Mesenchymal stem cell (in vitro differentiated cells and primary cell): ENCODE results near the gene DESI1.

ENCODE experiments used
- DNase-seq: peaks from one replicate; pipeline ENCODE4 v3.0.0-alpha.2; 2013
- H2AFZ ChIP-seq: one replicate; pipeline ENCODE4 v1.6.1; 2013; ENCODE audit warnings: low read depth, mild to moderate bottlenecking, control low read depth, inconsistent platforms, low read length, moderate library complexity
- H2AK5ac ChIP-seq: 2 replicates; pipeline ENCODE4 v1.6.1; 2013; ENCODE audit warnings: low read length, moderate library complexity, mild to moderate bottlenecking, inconsistent platforms; ENCODE audit not compliant: severe bottlenecking
- H2BK120ac ChIP-seq: one replicate; pipeline ENCODE4 v1.6.1; 2013; ENCODE audit warnings: low read depth, mild to moderate bottlenecking, inconsistent platforms, low read length, moderate library complexity
- H2BK12ac ChIP-seq, 2 experiments: one replicate each; pipeline ENCODE4 v1.6.1; 2013; ENCODE audit warnings: inconsistent platforms in 2 of 2, low read length in 2 of 2, mild to moderate bottlenecking in 2 of 2, moderate library complexity in 2 of 2, control low read depth in 1 of 2
- H2BK15ac ChIP-seq: one replicate; pipeline ENCODE4 v1.6.1; 2013; ENCODE audit warnings: mild to moderate bottlenecking, low read depth, inconsistent platforms; ENCODE audit not compliant: poor library complexity, severe bottlenecking
- H2BK5ac ChIP-seq: 2 replicates; pipeline ENCODE4 v1.6.1; 2013; ENCODE audit warnings: low read depth, mild to moderate bottlenecking, low read length, control low read depth, inconsistent platforms; ENCODE audit not compliant: poor library complexity, severe bottlenecking
- H3K14ac ChIP-seq, 2 experiments: one replicate each; pipeline ENCODE4 v1.6.1; 2013; ENCODE audit warnings: inconsistent platforms in 2 of 2, low read length in 2 of 2, control low read depth in 1 of 2, mild to moderate bottlenecking in 1 of 2, moderate library complexity in 1 of 2
- H3K18ac ChIP-seq, 2 experiments: one replicate each; pipeline ENCODE4 v1.6.1; 2013; ENCODE audit warnings: inconsistent platforms in 2 of 2, low read length in 2 of 2, control low read depth in 1 of 2, low read depth in 1 of 2, mild to moderate bottlenecking in 1 of 2
- H3K23ac ChIP-seq, 2 experiments: one replicate each; pipeline ENCODE4 v1.6.1; 2013; ENCODE audit warnings: inconsistent platforms in 2 of 2, low read length in 2 of 2, mild to moderate bottlenecking in 2 of 2, moderate library complexity in 2 of 2, control low read depth in 1 of 2
- H3K27ac ChIP-seq: 2 replicates; pipeline ENCODE4 v1.5.1; 2013; ENCODE audit warnings: mild to moderate bottlenecking, moderate library complexity, low read length, control low read depth, inconsistent platforms; ENCODE audit not compliant: poor library complexity, severe bottlenecking
- H3K27me3 ChIP-seq, 2 experiments: 2 replicates each; pipeline versions ENCODE4 v1.6.1 to v1.7.0; 2013; ENCODE audit warnings: low read length in 2 of 2, mild to moderate bottlenecking in 2 of 2, moderate library complexity in 2 of 2, control low read depth in 1 of 2, inconsistent platforms in 1 of 2; ENCODE audit not compliant: control insufficient read depth in 1 of 2, insufficient read depth in 1 of 2
- H3K36me3 ChIP-seq, 2 experiments: 2 replicates each; pipeline versions ENCODE4 v1.6.1 to v1.7.0; 2013; ENCODE audit warnings: low read length in 2 of 2, control low read depth in 1 of 2, inconsistent platforms in 1 of 2, low read depth in 1 of 2, mild to moderate bottlenecking in 1 of 2; ENCODE audit not compliant: insufficient read depth in 2 of 2, control insufficient read depth in 1 of 2
- H3K4ac ChIP-seq, 2 experiments: one replicate each; pipeline ENCODE4 v1.6.1; 2013; ENCODE audit warnings: inconsistent platforms in 2 of 2, low read length in 2 of 2, mild to moderate bottlenecking in 2 of 2, moderate library complexity in 2 of 2, control low read depth in 1 of 2, low read depth in 1 of 2
- H3K4me1 ChIP-seq: 2 replicates; pipeline ENCODE4 v1.6.1; 2013; ENCODE audit warnings: low read depth, low read length, control low read depth; ENCODE audit not compliant: control insufficient read depth, insufficient read depth
- H3K4me2 ChIP-seq: 2 replicates; pipeline ENCODE4 v1.6.1; 2013; ENCODE audit warnings: low read length, mild to moderate bottlenecking, inconsistent platforms; ENCODE audit not compliant: poor library complexity, severe bottlenecking
- H3K4me3 ChIP-seq, 2 experiments: 2 replicates each; pipeline versions ENCODE4 v1.5.1 to v1.7.0; 2013; ENCODE audit warnings: low read length in 2 of 2, mild to moderate bottlenecking in 2 of 2, control low read depth in 1 of 2, low read depth in 1 of 2; ENCODE audit not compliant: insufficient read depth in 1 of 2
- H3K79me1 ChIP-seq: replicated peaks from 2 replicates; pipeline ENCODE4 v1.6.1; 2013; ENCODE audit warnings: mild to moderate bottlenecking, control low read depth, low read length, inconsistent platforms; ENCODE audit not compliant: poor library complexity, severe bottlenecking
- H3K9ac ChIP-seq: 2 replicates; pipeline ENCODE4 v1.7.0; 2013; ENCODE audit warnings: mild to moderate bottlenecking, low read length, moderate library complexity
- H3K9me3 ChIP-seq: 2 replicates; pipeline ENCODE4 v1.7.0; 2013; ENCODE audit warnings: mild to moderate bottlenecking, low read length; ENCODE audit not compliant: control insufficient read depth
- H4K8ac ChIP-seq: one replicate; pipeline ENCODE4 v1.6.1; 2013; ENCODE audit warnings: inconsistent platforms, mild to moderate bottlenecking, low read length, moderate library complexity
- H4K91ac ChIP-seq: one replicate; pipeline ENCODE4 v1.6.1; 2013; ENCODE audit warnings: mild to moderate bottlenecking, low read length, inconsistent platforms
- WGBS: methylation state at CpG from one replicate; pipeline ENCODE4 v1.1.7; 2013; ENCODE audit warnings: mixed read lengths; 5-methylcytosine and 5-hydroxymethylcytosine counted together

DESI1 gene

GRCh38 chr22:41621099-41621910, 462 bp upstream of the DESI1 start, which contains the start of gene XRCC6:
Gene XRCC6, plus strand, starts transcription at chr22:41621295. Its CDS starts 710 bp downstream, at chr22:41622005.
- no peak within 1 kb of the TSS for H2BK120ac ChIP-seq
- H2AFZ ChIP-seq, result peak within 1 kb of the TSS; percentile 84
- H3K4me1 ChIP-seq, result peaks cover 3% of the 10 kb centered on the region
- H3K4ac ChIP-seq, result peak within 1 kb of the TSS; percentile 66 to 71
- H2BK12ac ChIP-seq, result peak within 1 kb of the TSS; percentile 7 to 29
- no peaks in the 10 kb centered on the region for H3K27me3 ChIP-seq
- no peak within 1 kb of the TSS for H2AK5ac ChIP-seq
- H3K36me3 ChIP-seq, result peaks cover 27 to 36% of the 10 kb centered on the region in 2 experiments
- peak within 1 kb of the TSS; percentile 97 for H4K8ac ChIP-seq
- peak within 1 kb of the TSS; percentile 85 to 99 for H3K18ac ChIP-seq
- peak within 1 kb of the TSS; percentile 87 for H3K27ac ChIP-seq
- peak within 1 kb of the TSS; percentile 82 to 94 for H3K4me3 ChIP-seq
- peak within 1 kb of the TSS; percentile 94 for H3K9ac ChIP-seq
- peak within 1 kb of the TSS; percentile 91 for H3K4me2 ChIP-seq
- peaks cover 5% of the 10 kb centered on the region for H3K79me1 ChIP-seq
- no peaks in the 10 kb centered on the region for H3K9me3 ChIP-seq
- H3K14ac ChIP-seq, result peak within 1 kb of the TSS in 1 of 2 experiments; percentile 100
- H3K23ac ChIP-seq, result peak within 1 kb of the TSS in 1 of 2 experiments; percentile 54
- peak within 1 kb of the TSS; percentile 68 for H2BK5ac ChIP-seq
- WGBS, result under 1% methylated on average over 67 of the region's 70 CpGs
- DNase-seq, result peak; percentile 99
- peak within 1 kb of the TSS; percentile 34 for H2BK15ac ChIP-seq
- H4K91ac ChIP-seq, result peak within 1 kb of the TSS; percentile 91

GRCh38 chr22:41619979-41620588, 759 bp downstream of the DESI1 start:
- Histone ChIP-seq H3K27ac (peak overlapping the region; percentile 35), H3K4me1 (peaks cover 3% of the 10 kb centered on the region), H3K4ac (peak overlapping the region; percentile 66 to 71), H4K8ac (no peak overlapping the region), H3K4me2 (peak overlapping the region; percentile 91), H3K18ac (peak overlapping the region in 1 of 2 experiments; percentile 93), H3K36me3 (peaks cover 15 to 26% of the 10 kb centered on the region in 2 experiments), H3K23ac (peak overlapping the region in 1 of 2 experiments; percentile 54), H3K14ac (peak overlapping the region in 1 of 2 experiments; percentile 93), H2BK5ac (no peak overlapping the region), H2BK120ac (no peak overlapping the region), H2AFZ (no peak overlapping the region), H2BK12ac (no peak overlapping the region), H3K79me1 (peaks cover 3% of the 10 kb centered on the region), H4K91ac (peak overlapping the region; percentile 55), H3K9me3 (no peaks in the 10 kb centered on the region), H2BK15ac (peak overlapping the region; percentile 34), H2AK5ac (no peak overlapping the region), H3K9ac (peak overlapping the region; percentile 94), H3K27me3 (no peaks in the 10 kb centered on the region), H3K4me3 (peak overlapping the region; percentile 82 to 94)
- peak; percentile 44 for DNase-seq
- WGBS, result 2% methylated on average over 23 of the region's 24 CpGs

GRCh38 chr22:41613456-41613855, 7.4 kb downstream of the DESI1 start:
- DNase-seq, result no peak
- Histone ChIP-seq H4K91ac (no peak overlapping the region), H3K23ac (no peak overlapping the region), H4K8ac (no peak overlapping the region), H3K14ac (no peak overlapping the region), H3K4me1 (no peaks in the 10 kb centered on the region), H3K79me1 (peaks cover 7% of the 10 kb centered on the region), H3K27me3 (no peaks in the 10 kb centered on the region), H2BK15ac (no peak overlapping the region), H2BK120ac (no peak overlapping the region), H3K36me3 (peaks cover 0 to 27% of the 10 kb centered on the region in 2 experiments), H2BK5ac (no peak overlapping the region), H2AFZ (no peak overlapping the region), H2AK5ac (no peak overlapping the region), H2BK12ac (no peak overlapping the region), H3K4me2 (no peak overlapping the region), H3K4me3 (no peak overlapping the region), H3K4ac (no peak overlapping the region), H3K9ac (no peak overlapping the region), H3K18ac (no peak overlapping the region), H3K27ac (no peak overlapping the region), H3K9me3 (no peaks in the 10 kb centered on the region)
- 80% methylated on average over 2 of the region's 2 CpGs for WGBS
